AG09309 (cell line): ENCODE results near the gene GRID1.

Experiments
- DNase-seq: peaks from one replicate; pipeline ENCODE4 v3.0.0-alpha.2; 2010; ENCODE audit warnings: low read depth
- H3K4me3 ChIP-seq: 2 replicates; pipeline ENCODE4 v1.5.1; 2011; ENCODE audit warnings: mild to moderate bottlenecking, low read depth, low read length, moderate library complexity; ENCODE audit not compliant: control insufficient read depth
- TF ChIP-seq, protein P1 (sequence below): IDR thresholded peaks from 2 replicates; pipeline ENCODE4 v1.5.1; 2011; ENCODE audit warnings: mild to moderate bottlenecking, low read depth, low read length, inconsistent platforms; ENCODE audit not compliant: insufficient read depth, control insufficient read depth; ENCODE audit errors: missing control alignments

The GRID1 gene

GRCh38 chr10:86286236-86287109 is 80.1 kb downstream of the GRID1 start:
- TF ChIP-seq, protein P1, sequence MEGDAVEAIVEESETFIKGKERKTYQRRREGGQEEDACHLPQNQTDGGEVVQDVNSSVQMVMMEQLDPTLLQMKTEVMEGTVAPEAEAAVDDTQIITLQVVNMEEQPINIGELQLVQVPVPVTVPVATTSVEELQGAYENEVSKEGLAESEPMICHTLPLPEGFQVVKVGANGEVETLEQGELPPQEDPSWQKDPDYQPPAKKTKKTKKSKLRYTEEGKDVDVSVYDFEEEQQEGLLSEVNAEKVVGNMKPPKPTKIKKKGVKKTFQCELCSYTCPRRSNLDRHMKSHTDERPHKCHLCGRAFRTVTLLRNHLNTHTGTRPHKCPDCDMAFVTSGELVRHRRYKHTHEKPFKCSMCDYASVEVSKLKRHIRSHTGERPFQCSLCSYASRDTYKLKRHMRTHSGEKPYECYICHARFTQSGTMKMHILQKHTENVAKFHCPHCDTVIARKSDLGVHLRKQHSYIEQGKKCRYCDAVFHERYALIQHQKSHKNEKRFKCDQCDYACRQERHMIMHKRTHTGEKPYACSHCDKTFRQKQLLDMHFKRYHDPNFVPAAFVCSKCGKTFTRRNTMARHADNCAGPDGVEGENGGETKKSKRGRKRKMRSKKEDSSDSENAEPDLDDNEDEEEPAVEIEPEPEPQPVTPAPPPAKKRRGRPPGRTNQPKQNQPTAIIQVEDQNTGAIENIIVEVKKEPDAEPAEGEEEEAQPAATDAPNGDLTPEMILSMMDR = no peak
- no peak for DNase-seq

GRCh38 chr10:86285136-86285790 is 81.3 kb downstream of the GRID1 start:
- H3K4me3 ChIP-seq = no peak overlapping the region
- TF ChIP-seq, protein P1 = no peak
- no peak for DNase-seq

More at GRCh38 chr10:86286236-86287109, 80.1 kb downstream of the GRID1 start:
- no peak overlapping the region for H3K4me3 ChIP-seq

DNA sequence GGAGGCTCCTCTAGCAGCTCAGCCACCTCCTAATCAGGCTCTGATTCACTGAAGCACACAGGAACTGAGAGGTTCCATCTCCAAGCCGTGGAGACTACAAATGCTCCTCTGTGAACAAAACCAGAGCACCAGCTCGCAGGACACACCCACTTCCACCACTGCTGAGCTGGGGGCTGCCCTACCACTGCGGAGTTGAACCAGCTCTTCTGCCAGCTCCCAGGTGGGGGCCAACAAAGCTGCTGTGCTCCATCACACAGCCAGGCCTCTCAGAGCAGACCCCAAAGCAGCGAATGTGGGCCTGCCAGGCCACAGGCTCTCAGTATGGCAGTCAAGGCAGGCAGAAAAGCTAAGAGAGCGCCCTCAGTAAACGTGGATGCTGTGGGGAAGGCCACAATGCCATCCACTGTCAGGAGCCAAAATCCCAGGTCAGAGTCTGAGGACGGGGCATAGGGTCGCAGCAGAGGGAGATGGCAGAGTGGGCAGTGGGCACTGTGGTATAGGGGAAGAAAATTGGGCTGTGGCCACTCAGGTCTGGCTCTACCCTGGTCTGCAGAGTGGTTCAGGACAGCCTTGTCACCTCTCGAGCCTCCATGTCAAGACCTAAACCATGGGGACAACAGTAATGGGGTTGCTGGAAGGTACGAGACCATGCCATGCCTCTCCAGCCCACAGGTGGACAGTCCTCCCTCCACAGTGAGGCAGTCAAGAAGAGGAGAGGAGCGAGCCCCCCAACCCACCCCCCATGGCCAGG is 82.1 kb downstream of the GRID1 start:
- TF ChIP-seq, protein P1 = no peak
- no peak overlapping the region for H3K4me3 ChIP-seq
- DNase-seq = no peak

DNA sequence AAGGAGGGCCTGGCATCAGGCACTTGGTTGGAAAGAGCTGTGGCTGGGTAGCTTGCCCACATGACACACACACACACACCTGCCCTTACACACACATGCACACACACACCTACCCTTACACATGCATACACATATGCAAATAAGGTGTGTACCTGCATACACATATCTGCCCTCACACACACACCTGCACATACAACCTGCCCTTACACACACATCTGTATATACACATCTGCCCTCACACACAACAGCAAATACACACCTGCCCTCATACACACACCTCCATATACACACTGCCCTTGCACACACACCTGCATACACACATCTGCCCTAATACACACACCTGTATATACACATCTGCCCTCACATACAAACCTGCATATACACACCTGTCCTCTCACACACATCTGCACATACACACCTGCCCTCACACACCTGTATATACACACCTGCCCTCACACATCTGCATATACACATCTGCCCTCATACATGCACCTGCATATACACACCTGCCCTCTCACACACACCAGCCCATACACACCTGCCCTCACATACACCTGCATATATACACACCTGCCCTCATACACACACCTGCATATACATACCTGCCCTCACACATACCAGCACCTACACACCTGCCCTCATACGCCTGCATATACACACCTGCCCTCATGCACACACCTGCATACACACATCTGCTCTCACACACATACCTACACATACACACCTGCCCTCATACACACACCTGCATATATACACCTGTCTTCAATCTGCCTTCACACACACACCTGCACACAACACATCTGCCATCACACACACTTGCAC is 82.9 kb downstream of the GRID1 start:
- H3K4me3 ChIP-seq = no peak overlapping the region
- no peak for DNase-seq
- TF ChIP-seq, protein P1 = no peak

DNA sequence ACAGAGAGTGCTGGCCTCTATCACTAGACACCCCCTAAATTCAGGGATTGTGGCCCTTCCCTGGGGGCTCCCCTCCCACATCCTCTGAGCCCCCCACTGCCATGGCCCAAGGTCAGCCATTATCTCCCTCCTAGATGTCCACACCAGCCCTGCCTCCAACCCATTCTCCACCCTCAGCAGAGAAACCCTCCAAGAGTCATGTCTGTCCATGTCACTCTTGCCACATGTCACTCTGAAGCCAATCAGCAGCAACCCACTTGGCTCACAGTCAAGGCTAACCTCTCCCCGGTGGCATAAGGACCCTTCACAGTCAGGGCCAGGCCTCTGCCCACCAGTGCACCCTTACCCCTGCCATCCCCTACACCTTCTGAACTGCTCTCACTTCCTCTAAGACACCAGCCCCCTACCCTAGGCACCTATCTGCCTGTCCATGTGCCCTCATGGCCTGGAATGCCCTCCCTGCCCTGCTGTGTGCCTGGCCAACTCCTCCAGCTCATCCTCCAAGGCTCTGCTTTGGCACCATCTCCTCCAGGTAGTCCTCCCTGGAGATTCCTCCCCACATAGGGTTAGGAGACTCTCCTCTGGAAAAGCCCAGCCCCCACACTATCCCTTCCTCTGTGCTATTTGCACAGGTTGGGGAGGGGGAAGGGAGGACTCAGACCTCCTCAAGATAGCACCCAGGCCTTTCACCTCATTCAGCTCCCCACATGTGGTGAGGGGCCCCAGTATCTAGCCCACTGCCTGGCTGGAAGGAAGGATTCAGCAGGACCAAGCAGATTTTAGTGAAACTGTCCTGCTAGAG is 83.7 kb downstream of the GRID1 start:
- no peak overlapping the region for H3K4me3 ChIP-seq
- DNase-seq = no peak
- TF ChIP-seq, protein P1 = no peak
